ENCODE results near the gene HEATR3.

- TF ChIP-seq YY1 (IDR thresholded peaks at IDR 0.05; ENCODE audit: insufficient read depth, insufficient replicate concordance, low read depth, low read length): no peak
- no peak for TF ChIP-seq NFATC3 (CRISPR knock-in tag; IDR thresholded peaks at IDR 0.05)
- TF ChIP-seq CBX5 (CRISPR knock-in tag; IDR thresholded peaks at IDR 0.05; ENCODE audit: borderline replicate concordance): no peak
- no peak for TF ChIP-seq ZNF24 (IDR thresholded peaks at IDR 0.05)
- TF ChIP-seq BRCA1 (CRISPR knock-in tag; IDR thresholded peaks at IDR 0.05): no peak
- TF ChIP-seq CTCF (CRISPR knock-in tag; IDR thresholded peaks at IDR 0.05): no peak
Observed at GRCh38 chr16:50120711-50121110, 54.9 kb downstream of the HEATR3 start.

All from HepG2 (cell line).